Stimulated activated naive CD8-positive, alpha-beta T cell treated with anti-CD3 and anti-CD28 coated beads, Interleukin-15, amount 100 ng/mL, for 72 hours (primary cell): Measurements from ENCODE around the gene SLC29A2.
"Not testable (repeated sequence)": the region's sequence is repeated elsewhere in the genome, so short reads cannot be mapped to it uniquely, and the experiment has no call there.

ENCODE experiments used
- ATAC-seq: fragments of 150-1000 bp; cut with Tn5 transposase; 2 replicates; pipeline ENCODE4 v1.10.0; 2021; ENCODE audit warnings: mild to moderate bottlenecking, moderate library complexity
- DNase-seq, 2 donors: peaks; one replicate each; pipeline ENCODE4 v3.0.0; 2021 to 2022
- H3K27ac Mint-ChIP-seq, 2 donors: one replicate each; pipeline ENCODE4 v1.8.0; 2022; ENCODE audit warnings: mild to moderate bottlenecking in 2 of 2, mixed read lengths in 2 of 2, moderate library complexity in 2 of 2
- H3K27me3 Mint-ChIP-seq: one replicate; pipeline ENCODE4 v1.8.0; 2022; ENCODE audit warnings: mixed read lengths
- H3K4me1 Mint-ChIP-seq: one replicate; pipeline ENCODE4 v1.8.0; 2022; ENCODE audit warnings: mild to moderate bottlenecking, mixed read lengths
- H3K4me3 Mint-ChIP-seq, 2 donors: one replicate each; pipeline ENCODE4 v1.8.0; 2022; ENCODE audit warnings: mild to moderate bottlenecking in 2 of 2, mixed read lengths in 2 of 2, moderate library complexity in 1 of 2
- H3K9me3 Mint-ChIP-seq, 2 donors: one replicate each; pipeline ENCODE4 v1.8.0; 2022; ENCODE audit warnings: mixed read lengths in 2 of 2

The SLC29A2 gene

DNA sequence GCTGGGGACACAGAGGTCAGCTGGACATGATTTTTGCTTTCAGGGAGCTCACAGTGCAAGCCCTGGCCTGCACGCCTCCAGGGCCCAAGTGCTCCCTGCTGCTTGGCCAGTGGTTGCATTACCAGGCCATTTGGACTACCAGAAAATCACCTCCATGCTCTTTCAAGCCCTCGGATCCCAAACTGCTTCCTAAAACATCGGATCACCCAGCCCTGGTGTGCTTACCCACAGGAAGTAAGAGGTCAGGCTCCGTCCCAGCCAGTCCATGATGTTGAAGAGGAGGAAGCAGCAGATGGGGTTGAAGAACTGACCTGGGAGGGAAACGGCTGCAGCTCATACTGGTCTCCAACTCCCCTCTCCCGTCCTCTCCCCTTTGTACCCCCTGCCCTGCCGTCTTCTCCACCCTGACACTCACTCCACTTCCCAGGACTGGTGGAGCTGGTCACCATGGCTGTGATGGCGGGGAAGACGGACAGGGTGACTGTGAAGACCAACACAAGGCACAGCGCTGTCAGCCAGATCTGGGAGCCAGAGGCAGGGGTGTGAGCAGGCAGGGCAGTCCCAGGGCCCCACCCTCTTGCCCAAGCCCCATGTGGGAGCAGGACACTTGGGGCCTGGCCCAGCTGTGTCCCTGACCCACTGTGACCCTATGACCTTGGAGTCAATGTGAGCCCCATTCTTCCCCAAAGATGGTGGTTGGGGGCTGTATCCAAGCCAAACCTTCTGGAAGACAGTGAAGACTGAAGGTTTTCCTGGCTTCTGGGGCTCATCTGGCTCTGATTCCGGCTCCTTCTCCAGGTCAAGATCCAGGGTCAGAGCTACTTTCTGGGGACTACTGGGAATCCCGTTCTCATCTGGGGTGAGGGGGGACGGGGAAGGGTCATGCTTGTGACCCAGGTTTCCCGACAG, 5.6 kb downstream of the SLC29A2 start:
- Mint-ChIP-seq H3K9me3 (no peaks in the 10 kb centered on the region), H3K4me3 (no peak overlapping the region), H3K27me3 (no peaks in the 10 kb centered on the region), H3K4me1 (peaks cover 20% of the 10 kb centered on the region), H3K27ac (no peak overlapping the region)
- DNase-seq (no peak), ATAC-seq (no peak)

DNA sequence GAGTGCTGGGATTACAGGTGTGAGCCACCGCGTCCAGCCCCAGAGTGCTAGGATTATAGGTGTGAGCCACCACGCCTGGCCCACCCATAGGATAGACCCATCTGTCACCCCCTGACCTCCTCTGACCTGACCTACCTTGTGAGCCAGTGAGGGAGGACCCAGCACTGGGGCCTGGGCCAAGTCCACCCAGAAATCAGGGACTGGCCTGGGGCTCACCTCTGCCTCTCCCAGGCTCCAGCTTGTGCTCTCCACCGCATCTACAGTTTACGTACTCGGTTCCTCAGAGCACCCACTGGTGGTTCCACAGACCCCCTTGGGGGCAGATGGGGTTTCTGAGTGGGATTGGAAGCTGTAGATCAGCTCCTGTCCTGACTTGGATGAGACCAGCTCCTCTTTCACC, 6.4 kb downstream of the SLC29A2 start:
- Mint-ChIP-seq H3K9me3 (no peaks in the 10 kb centered on the region), H3K27me3 (no peaks in the 10 kb centered on the region), H3K27ac (no peak overlapping the region), H3K4me3 (no peak overlapping the region), H3K4me1 (peaks cover 12% of the 10 kb centered on the region)
- ATAC-seq (no peak), DNase-seq (no peak)

DNA sequence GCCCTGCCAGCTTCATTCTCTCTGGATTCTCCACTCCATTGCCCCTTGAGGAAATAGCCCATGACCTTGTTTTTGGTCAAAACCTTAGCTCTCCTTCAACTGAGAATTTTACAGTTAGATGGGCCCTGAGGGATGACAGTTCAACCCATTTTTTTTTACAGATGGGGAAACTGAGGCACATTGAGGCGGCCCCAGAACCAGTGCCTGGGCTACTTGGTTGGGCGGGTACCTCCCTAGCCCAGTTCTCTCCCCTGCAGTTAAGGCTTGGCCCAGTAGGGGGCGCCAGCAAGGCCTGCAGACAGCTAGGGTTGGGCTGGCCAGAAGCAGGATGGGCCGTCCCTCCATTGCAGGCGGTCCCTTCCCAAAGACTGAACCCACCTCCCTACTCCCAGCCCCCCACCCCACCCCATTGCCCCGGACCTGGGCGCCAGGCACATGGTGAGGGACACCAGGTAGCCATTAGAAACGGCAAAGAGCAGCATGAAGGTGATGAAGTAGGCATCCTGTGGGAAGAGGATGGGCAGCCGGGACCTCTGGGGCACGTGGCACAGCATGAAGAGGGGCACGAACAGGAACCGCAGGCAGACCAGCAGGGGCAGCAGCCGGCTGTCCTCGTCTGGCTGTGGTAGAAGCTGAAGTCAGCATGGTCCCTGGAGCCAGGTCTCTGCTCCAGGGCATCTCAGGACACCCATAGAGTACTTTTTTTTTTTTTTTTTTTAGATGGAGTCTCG, 7.6 kb downstream of the SLC29A2 start:
- Mint-ChIP-seq H3K4me1 (peaks cover 5% of the 10 kb centered on the region), H3K27ac (peak overlapping the region in 1 of 2 donors; percentile 48), H3K9me3 (no peaks in the 10 kb centered on the region), H3K4me3 (no peak overlapping the region), H3K27me3 (no peaks in the 10 kb centered on the region)
- ATAC-seq (peak; percentile 75), DNase-seq (peak; percentile 75 to 77)

DNA sequence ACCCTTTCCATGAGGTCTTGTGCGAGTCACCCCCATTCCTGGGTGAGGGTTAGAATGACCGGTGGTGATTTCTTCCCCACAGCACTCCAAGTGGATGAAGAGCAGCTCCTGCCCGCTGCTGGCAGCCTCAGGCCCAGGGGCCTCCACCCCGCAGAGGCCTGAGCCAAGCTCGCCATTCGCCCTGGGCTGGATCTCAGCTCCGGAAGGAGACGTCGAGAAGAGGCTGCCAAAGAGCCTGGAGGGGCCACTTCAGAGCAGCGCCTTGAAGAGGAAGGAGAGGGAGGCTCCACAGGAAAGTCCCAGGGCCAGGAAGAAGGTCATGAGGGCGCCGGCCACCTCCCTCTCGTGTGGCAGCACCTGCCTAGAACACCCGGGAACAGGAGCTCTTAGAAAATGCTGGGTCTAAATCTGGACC, 8.4 kb downstream of the SLC29A2 start:
- H3K27me3 Mint-ChIP-seq, result no peaks in the 10 kb centered on the region
- no peak for ATAC-seq
- no peak for DNase-seq
- H3K4me3 Mint-ChIP-seq, result no peak overlapping the region
- H3K9me3 Mint-ChIP-seq, result no peaks in the 10 kb centered on the region
- H3K4me1 Mint-ChIP-seq, result peaks cover 5% of the 10 kb centered on the region
- H3K27ac Mint-ChIP-seq, result no peak overlapping the region

DNA sequence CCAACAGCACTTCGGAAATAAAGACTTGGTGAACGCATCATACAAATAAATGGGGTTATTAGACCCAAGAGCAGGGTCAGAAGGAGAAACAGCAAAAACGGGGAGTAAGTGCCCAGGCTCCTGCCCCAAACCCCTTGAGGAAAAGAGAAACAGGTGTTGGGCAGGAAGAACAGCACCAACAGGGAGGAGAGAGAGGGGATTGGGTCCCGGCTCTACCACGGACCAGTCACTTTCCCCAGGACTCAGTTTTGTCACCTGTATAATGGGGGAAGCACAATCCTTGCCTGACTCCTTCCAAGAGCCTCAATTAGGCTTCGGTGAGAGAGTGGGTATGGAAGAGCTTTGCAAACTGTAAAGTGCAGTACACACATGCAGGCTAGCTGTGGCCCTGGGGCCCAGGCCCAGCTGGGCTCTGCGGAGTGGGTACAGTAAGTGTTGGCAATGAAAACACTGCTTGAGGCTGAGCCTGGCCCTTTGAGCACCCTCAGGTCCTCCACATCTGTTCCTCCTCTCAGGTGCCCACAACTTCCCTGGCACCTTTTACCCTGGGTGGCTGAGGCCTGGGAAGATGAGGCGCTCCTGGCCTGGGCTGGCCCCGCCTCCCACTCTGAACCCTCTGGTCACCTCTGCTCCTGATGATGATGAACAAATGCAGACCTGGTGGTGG, 8.9 kb downstream of the SLC29A2 start:
- H3K4me3 Mint-ChIP-seq, result no peak overlapping the region
- no peak for DNase-seq
- peaks cover 5% of the 10 kb centered on the region for H3K4me1 Mint-ChIP-seq
- no peaks in the 10 kb centered on the region for H3K9me3 Mint-ChIP-seq
- no peak for ATAC-seq
- H3K27me3 Mint-ChIP-seq, result no peaks in the 10 kb centered on the region
- H3K27ac Mint-ChIP-seq, result no peak overlapping the region

DNA sequence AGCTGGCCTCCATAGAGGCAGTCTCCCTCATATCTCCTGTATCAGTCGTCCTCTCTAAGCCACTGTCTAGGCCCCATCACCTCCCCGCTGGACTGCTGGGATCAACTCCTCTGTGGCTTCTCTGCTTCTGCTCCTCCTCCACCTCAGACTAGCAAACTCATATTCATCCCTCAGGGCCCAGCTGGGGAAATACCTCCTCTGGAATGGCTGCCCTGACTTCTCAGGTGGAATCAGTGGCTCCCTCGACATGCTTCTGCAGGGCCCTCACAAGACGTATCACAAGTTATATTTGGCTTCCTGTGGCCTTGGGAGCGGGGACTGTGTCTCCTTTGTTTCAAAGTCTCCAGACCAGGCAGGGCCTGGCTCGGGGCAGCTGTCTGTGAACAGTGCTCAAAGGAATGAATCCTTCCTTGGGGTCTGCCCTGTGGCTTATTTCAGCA, 10.0 kb downstream of the SLC29A2 start:
- Mint-ChIP-seq H3K4me1 (peaks cover 5% of the 10 kb centered on the region), H3K4me3 (no peak overlapping the region), H3K9me3 (no peaks in the 10 kb centered on the region), H3K27me3 (no peaks in the 10 kb centered on the region), H3K27ac (peak overlapping the region in 1 of 2 donors; percentile 38)
- no peak for DNase-seq
- no peak for ATAC-seq

DNA sequence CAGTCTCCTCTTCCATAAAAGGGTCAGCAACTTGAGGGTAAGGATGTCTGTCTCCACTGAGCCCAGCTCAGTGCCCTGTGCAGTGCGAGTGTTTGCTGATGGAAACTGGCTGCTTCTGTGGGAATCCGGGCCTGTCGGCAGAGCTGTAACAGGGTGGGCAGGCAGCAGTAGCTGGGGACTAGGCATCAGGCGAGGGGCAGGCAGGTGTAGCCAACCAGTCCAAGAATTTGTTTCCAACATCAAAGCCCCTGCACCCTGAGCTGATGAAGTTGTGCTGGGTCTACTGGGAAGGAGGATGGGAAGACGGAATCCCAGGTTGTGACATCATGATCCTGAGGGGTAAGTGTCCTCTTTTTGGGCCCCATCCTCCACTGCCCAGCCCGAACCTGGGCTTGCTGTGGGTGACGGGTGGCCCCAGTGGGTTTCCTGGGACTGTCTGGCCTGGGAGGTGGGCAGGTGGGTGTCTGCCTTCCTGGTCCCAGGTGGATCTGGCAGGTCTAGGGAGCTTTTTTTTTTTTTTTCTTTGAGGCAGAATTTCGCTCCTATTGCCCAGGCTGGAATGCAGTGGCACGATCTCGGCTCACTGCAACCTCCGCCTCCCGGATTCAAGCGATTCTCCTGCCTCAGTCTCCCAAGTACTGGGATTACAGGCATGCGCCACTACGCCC, 11.0 kb downstream of the SLC29A2 start:
- DNase-seq (no peak), ATAC-seq (no peak)
- Mint-ChIP-seq H3K9me3 (no peaks in the 10 kb centered on the region), H3K4me3 (no peak overlapping the region), H3K27ac (no peak overlapping the region), H3K27me3 (no peaks in the 10 kb centered on the region), H3K4me1 (peaks cover 5% of the 10 kb centered on the region)

DNA sequence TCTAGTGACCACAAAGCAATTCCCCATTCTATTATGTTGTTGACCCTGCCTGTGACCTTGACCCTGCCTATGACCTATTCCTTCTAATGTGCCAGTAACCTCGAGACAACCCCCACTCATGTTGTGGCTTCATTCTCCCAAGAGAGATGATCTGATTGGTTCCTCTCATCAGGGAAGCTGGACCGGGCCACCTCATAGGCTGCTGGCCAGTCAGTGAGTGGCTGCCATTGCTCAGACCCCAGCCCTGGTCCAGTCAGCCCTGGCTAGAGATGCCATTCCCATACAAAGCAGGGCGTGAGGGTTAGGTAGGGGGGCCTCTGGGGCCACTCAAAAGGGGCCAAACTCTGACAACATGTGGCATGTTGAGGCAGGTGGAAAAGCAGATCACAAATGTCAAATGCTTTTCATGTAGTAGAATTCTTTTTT, 11.9 kb downstream of the SLC29A2 start:
- H3K4me1 Mint-ChIP-seq, result peaks cover 5% of the 10 kb centered on the region
- no peak overlapping the region for H3K4me3 Mint-ChIP-seq
- H3K9me3 Mint-ChIP-seq, result no peaks in the 10 kb centered on the region
- no peaks in the 10 kb centered on the region for H3K27me3 Mint-ChIP-seq
- ATAC-seq (no peak), DNase-seq (no peak)
- H3K27ac Mint-ChIP-seq, result no peak overlapping the region

DNA sequence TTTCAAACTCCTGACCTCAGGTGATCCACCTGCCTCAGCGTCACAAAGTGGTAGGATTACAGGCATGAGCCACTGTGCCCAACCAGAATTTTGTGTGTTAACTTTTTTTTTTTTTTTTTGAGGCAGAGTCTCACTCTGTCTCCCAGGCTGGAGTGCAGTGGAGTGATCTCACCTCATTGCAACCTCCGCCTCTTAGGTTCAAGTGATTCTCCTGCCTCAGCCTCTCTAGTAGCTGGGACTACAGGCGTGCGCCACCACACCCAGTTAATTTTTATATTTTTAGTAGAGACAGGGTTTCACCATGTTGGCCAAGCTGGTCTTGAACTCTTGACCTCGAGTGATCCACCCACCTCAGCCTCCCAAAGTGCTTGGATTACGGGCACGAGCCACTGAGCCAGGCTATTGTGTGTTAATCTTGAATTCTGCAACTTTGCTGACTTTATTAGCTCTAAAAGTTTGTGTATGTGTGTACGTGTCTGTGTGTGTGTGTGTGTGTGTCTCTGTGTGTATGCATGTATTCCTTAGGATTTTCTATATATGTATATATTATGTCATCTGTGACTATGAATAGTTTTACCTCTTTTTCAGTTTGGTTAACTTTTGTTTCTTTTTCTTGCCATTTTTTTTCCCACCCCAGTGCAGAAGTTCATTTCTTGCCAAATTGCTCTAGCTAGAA, 20.9 kb downstream of the SLC29A2 start:
- not testable (repeated sequence) for DNase-seq, H3K9me3 Mint-ChIP-seq, H3K27me3 Mint-ChIP-seq, H3K4me3 Mint-ChIP-seq, ATAC-seq
- peaks cover 27% of the 10 kb centered on the region for H3K4me1 Mint-ChIP-seq
- peak overlapping the region in 1 of 2 donors; percentile 4 for H3K27ac Mint-ChIP-seq

DNA sequence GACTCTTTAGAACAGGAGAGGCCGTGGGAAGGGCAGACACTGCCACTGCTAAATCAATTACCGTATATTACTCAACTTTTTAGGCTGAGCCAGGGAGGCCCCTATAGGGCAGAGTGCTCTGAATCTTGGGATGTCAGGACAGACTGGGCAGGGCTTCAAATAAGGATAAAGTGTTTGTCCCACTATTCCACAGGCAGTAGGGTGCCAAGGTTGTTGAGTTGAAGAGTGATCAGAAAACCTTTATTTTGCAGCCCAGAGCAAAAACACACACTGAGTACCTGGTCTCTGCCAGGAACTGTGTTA, 22.5 kb downstream of the SLC29A2 start:
- H3K4me3 Mint-ChIP-seq, result no peak overlapping the region

DNA sequence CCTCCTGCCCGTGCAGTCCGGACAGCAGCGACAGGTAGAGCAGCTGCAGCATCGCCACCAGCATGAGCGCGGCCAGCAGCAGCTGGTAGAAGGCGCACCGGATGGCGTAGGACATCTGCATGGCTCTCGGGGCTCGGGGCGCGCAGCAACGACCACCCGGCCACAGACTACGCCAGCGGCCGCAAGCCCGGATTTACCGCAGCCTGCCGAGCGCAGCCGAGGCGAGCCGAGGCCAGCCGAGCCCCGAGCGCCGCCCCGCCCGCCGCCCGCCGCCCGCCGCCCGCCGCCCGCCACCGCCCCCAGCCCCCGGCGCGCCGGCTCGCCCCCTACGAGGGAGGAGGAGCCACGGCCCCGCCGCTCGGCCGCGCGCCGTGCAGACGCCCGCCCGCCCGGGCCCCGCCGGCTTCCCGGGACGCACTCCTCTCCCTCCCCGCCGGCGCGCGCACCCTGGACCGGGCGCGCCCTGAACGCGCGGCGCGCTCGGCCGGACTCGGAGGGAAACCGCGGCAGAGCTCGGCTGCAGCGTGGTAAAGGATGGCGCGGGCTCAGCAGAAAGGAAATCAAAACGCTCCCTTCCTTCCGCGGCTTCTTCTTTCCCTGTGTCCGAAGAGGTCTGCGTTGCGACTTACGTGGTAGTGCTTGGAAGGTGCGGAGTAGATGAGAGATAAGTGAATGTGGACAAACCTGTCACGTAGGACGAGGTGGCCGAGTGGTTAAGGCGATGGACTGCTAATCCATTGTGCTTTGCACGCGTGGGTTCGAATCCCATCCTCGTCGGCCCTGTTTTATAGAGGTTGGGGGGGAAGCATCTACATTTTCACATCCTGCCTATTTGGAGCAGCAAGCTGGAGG, 23.9 kb downstream of the SLC29A2 start, which contains the start of gene B4GAT1:
B4GAT1 (minus strand) TSS at position 205 of the 852 bp plus-strand sequence; CDS start at position 121, 84 bp downstream.
- peak; percentile 93 to 94 for DNase-seq
- Mint-ChIP-seq H3K4me1 (peaks cover 57% of the 10 kb centered on the region), H3K4me3 (peak within 1 kb of the TSS; percentile 84 to 92), H3K27ac (peak within 1 kb of the TSS; percentile 97 to 100), H3K9me3 (no peaks in the 10 kb centered on the region), H3K27me3 (no peaks in the 10 kb centered on the region)
- ATAC-seq, result peak; percentile 85

More for the DNA sequence above, 22.5 kb downstream of the SLC29A2 start:
- peak overlapping the region in 1 of 2 donors; percentile 100 for H3K27ac Mint-ChIP-seq
- no peaks in the 10 kb centered on the region for H3K27me3 Mint-ChIP-seq
- ATAC-seq (no peak), DNase-seq (no peak)
- H3K9me3 Mint-ChIP-seq, result no peaks in the 10 kb centered on the region
- peaks cover 43% of the 10 kb centered on the region for H3K4me1 Mint-ChIP-seq

DNA sequence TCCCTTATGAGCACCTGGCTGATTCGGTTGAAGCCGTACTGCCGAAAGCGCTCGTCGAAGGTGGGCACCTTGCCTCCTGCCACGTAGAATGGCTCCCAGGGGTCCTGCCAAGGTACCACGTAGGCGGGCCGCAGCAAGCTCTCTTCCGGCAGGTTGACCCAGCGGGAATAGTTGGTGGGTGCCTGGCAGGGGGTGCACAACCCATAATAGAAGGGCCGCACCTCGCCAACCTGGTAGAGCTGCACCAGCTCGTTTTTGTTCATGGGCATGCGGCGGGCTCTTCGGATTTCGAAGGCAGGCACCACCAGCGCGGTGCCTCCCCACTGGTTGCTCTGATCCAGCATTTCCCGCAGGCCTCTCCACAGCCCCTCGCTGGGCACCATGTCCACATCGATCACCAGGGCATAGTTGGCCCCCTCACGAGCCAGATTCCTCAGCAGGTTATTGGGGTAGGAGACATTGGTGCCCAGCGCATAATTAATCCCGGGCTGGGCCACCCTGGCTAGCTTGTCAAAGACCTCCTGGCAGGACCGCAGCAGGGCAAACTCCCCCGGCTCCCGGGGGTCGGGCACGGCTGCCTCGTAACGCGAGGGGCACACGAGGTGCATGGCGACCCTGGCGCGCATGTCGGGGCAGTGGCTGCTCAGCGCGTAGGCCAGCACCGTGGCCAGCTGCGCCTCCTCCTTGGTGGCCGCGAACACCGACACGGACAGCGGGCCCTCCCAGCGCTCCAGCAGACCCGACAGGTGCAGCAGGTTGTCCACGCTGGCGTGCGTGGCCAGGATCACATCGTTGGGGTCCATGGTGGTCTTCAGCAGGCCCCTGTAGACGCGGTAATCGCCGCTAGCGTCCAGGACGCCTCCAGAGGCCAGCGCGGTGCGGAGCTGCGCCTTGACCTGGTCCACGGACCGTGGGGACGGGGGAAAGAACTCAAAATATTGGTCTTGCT, 24.8 kb downstream of the SLC29A2 start:
- DNase-seq (no peak), ATAC-seq (no peak)
- Mint-ChIP-seq H3K4me3 (peak overlapping the region; percentile 84 to 92), H3K27ac (peak overlapping the region; percentile 67 to 81), H3K9me3 (no peaks in the 10 kb centered on the region), H3K27me3 (no peaks in the 10 kb centered on the region), H3K4me1 (peaks cover 59% of the 10 kb centered on the region)

DNA sequence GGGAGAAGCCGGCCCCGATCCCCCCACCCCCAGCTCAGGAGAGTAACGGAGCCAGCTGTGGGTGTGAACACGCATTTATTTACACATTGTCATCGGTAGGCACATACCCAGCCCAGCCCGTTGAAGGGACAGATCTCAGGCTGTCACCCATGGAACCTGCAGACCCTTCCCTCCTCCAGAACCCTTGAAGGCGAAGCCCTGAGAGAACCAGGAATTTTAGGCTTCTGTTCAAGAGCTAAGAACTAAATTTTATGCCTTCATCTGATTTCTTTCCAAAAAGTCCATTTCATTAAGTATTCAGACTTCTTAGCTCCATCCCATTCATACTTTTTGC, 26.3 kb downstream of the SLC29A2 start:
- ATAC-seq, result peak; percentile 10
- Mint-ChIP-seq H3K9me3 (no peaks in the 10 kb centered on the region), H3K27ac (peak overlapping the region; percentile 95 to 98), H3K27me3 (no peaks in the 10 kb centered on the region), H3K4me1 (peaks cover 59% of the 10 kb centered on the region), H3K4me3 (peak overlapping the region; percentile 92 to 99)
- DNase-seq, result no peak
